WTC11 (cell line): ENCODE measurements around the gene CD80. TPM values are rescaled to one million over a fixed set of nuclear protein-coding genes. Genes with fewer than 3 reads are reported as not detected.

Experiments used
- ATAC-seq: fragments of 200-7000 bp; cut with Tn5 transposase; 2 replicates; pipeline ENCODE4 v1.10.0; 2021; ENCODE audit warnings: mild to moderate bottlenecking, moderate library complexity
- CTCF ChIA-PET: fragments of 300-600 bp; sonication (Branson Sonifier 250); formaldehyde crosslinking; loops from one replicate; lab custom pipeline; 2021; ENCODE audit warnings: antibody characterized with exemption; lab: Charles Lee
- POLR2A ChIA-PET: fragments of 350-600 bp; sonication (Branson Sonifier 250); formaldehyde crosslinking; loops from one replicate; lab custom pipeline; 2021; ENCODE audit warnings: antibody characterized with exemption; lab: Charles Lee
- DNase-seq: peaks from one replicate; pipeline ENCODE4 v3.0.0; 2021; ENCODE audit warnings: low spot score
- H3K27ac Mint-ChIP-seq: 2 replicates; pipeline ENCODE4 v1.8.0; 2021; ENCODE audit warnings: mixed read lengths
- H3K27me3 Mint-ChIP-seq: 2 replicates; pipeline ENCODE4 v1.8.0; 2021; ENCODE audit warnings: low read depth, mild to moderate bottlenecking, moderate library complexity, mixed read lengths
- H3K36me3 Mint-ChIP-seq: 2 replicates; pipeline ENCODE4 v1.8.0; 2021; ENCODE audit warnings: mixed read lengths
- H3K4me1 Mint-ChIP-seq: 2 replicates; pipeline ENCODE4 v1.8.0; 2022; ENCODE audit warnings: mixed read lengths
- H3K4me3 Mint-ChIP-seq: 2 replicates; pipeline ENCODE4 v1.8.0; 2021; ENCODE audit warnings: mild to moderate bottlenecking, moderate library complexity, mixed read lengths
- H3K9me3 Mint-ChIP-seq: 2 replicates; pipeline ENCODE4 v1.8.0; 2021; ENCODE audit warnings: mixed read lengths
- CTCF ChIP-seq: fragments of 200-600 bp; IDR thresholded peaks from 2 replicates; pipeline ENCODE4 v1.8.0; 2022; ENCODE audit warnings: antibody characterized with exemption
- ELF4 ChIP-seq: sonication (generic); formaldehyde crosslinking; IDR thresholded peaks from 2 replicates; pipeline ENCODE4 v1.8.1; 2022; ENCODE audit warnings: low read depth, mild to moderate bottlenecking, moderate library complexity, missing genetic modification reagents
- ERG ChIP-seq: fragments of 250-450 bp; sonication (Bioruptor Pico); IDR thresholded peaks from 2 replicates; pipeline ENCODE4 v1.8.0; 2021; ENCODE audit warnings: mild to moderate bottlenecking
- ETV6 ChIP-seq: sonication (generic); formaldehyde crosslinking; IDR thresholded peaks from 2 replicates; pipeline ENCODE4 v1.8.1; 2022; ENCODE audit warnings: mild to moderate bottlenecking, missing genetic modification reagents
- GABPB1 ChIP-seq: sonication (generic); formaldehyde crosslinking; IDR thresholded peaks from 2 replicates; pipeline ENCODE4 v1.8.1; 2023; ENCODE audit warnings: mild to moderate bottlenecking, missing genetic modification reagents
- GRHL2 ChIP-seq: fragments of 250-450 bp; sonication (Bioruptor Pico); IDR thresholded peaks from 2 replicates; pipeline ENCODE4 v1.8.0; 2022; ENCODE audit warnings: mild to moderate bottlenecking, moderate library complexity; ENCODE audit not compliant: insufficient replicate concordance, severe bottlenecking
- GTF2I ChIP-seq: fragments of 250-450 bp; sonication (Bioruptor Pico); conservative IDR thresholded peaks from 2 replicates; pipeline ENCODE4 v1.4.0; 2021; ENCODE audit warnings: mild to moderate bottlenecking
- HMGA2 ChIP-seq: fragments of 250-450 bp; sonication (Bioruptor Pico); IDR thresholded peaks from 2 replicates; pipeline ENCODE4 v1.4.0; 2021; ENCODE audit warnings: mild to moderate bottlenecking, moderate library complexity
- MYBL2 ChIP-seq: sonication (generic); formaldehyde crosslinking; IDR thresholded peaks from 2 replicates; pipeline ENCODE4 v1.8.1; 2023; ENCODE audit warnings: mild to moderate bottlenecking, moderate library complexity, missing genetic modification reagents
- NFYB ChIP-seq: sonication (generic); formaldehyde crosslinking; conservative IDR thresholded peaks from 2 replicates; pipeline ENCODE4 v1.8.0; 2022; ENCODE audit warnings: low read depth, missing genetic modification reagents
- NR3C1 ChIP-seq: sonication (generic); formaldehyde crosslinking; conservative IDR thresholded peaks from 2 replicates; pipeline ENCODE4 v1.8.1; 2023; ENCODE audit warnings: low read depth, mild to moderate bottlenecking, missing genetic modification reagents
- TCF7 ChIP-seq: sonication (generic); formaldehyde crosslinking; IDR thresholded peaks from 2 replicates; pipeline ENCODE4 v1.8.0; 2022; ENCODE audit warnings: mild to moderate bottlenecking, low read depth, missing genetic modification reagents, moderate library complexity
- TEAD1 ChIP-seq: sonication (generic); formaldehyde crosslinking; IDR thresholded peaks from 2 replicates; pipeline ENCODE4 v1.8.0; 2022; ENCODE audit warnings: mild to moderate bottlenecking, missing genetic modification reagents
- ZBTB21 ChIP-seq: sonication (generic); formaldehyde crosslinking; IDR thresholded peaks from 2 replicates; pipeline ENCODE4 v1.8.1; 2023; ENCODE audit warnings: mild to moderate bottlenecking, missing genetic modification reagents, borderline replicate concordance
- ZNF138 ChIP-seq: sonication (generic); formaldehyde crosslinking; conservative IDR thresholded peaks from 2 replicates; pipeline ENCODE4 v1.8.1; 2022; ENCODE audit warnings: mild to moderate bottlenecking, moderate library complexity, missing genetic modification reagents
- ZNF232 ChIP-seq: sonication (generic); formaldehyde crosslinking; IDR thresholded peaks from 2 replicates; pipeline ENCODE4 v1.8.0; 2022; ENCODE audit warnings: mild to moderate bottlenecking, missing genetic modification reagents
- ZNF396 ChIP-seq: fragments of 250-450 bp; sonication (Bioruptor Pico); IDR thresholded peaks from 2 replicates; pipeline ENCODE4 v1.8.0; 2021; ENCODE audit warnings: mild to moderate bottlenecking, moderate library complexity, borderline replicate concordance
- total RNA-seq: library from RNA; stranded (reverse); gene quantifications from 3 replicates; pipeline ENCODE4 v1.2.3, GENCODE V29; 2021
- TF ChIP-seq, protein P1 (sequence below): sonication (generic); formaldehyde crosslinking; IDR thresholded peaks from 2 replicates; pipeline ENCODE4 v1.8.0; 2022; ENCODE audit warnings: mild to moderate bottlenecking, missing genetic modification reagents
- TF ChIP-seq, protein P2 (sequence below): fragments of 250-450 bp; sonication (Bioruptor Pico); IDR thresholded peaks from 2 replicates; pipeline ENCODE4 v1.9.0; 2021; ENCODE audit warnings: mild to moderate bottlenecking
- TF ChIP-seq, protein P3 (sequence below): sonication (generic); formaldehyde crosslinking; conservative IDR thresholded peaks from 2 replicates; pipeline ENCODE4 v1.8.1; 2023; ENCODE audit warnings: mild to moderate bottlenecking, low read depth, missing genetic modification reagents, moderate library complexity
- TF ChIP-seq, protein P4 (sequence below): sonication (generic); formaldehyde crosslinking; IDR thresholded peaks from 2 replicates; pipeline ENCODE4 v1.8.0; 2023; ENCODE audit warnings: missing genetic modification reagents
- TF ChIP-seq, protein P5 (sequence below): sonication (generic); formaldehyde crosslinking; IDR thresholded peaks from 2 replicates; pipeline ENCODE4 v1.8.0; 2022; ENCODE audit warnings: mild to moderate bottlenecking, missing genetic modification reagents

CD80 gene
- total RNA-seq, 1 experiment from 2014 or later, result 0.24 TPM

DNA sequence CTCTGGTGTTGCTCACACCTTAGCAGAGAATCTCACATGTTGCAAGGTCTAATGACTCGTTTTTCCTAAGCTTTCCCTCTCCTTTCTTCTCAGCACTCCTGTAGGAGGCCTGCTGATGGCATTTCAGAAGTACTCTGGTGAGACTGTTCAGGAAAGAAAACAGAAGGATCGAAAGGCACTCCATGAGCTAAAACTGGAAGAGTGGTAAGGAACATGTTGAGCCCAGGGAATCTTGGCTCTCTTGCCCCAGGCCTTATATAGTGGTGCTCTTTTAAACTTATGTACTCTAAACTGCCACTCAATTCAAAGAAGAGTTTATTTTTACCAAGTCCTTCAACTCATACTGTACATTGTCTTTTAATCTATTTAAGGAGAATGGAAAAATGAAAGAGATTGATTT lies 42.3 kb downstream of the CD80 start (continued):
- no peak for TF ChIP-seq GRHL2 (CRISPR knock-in tag)
- TF ChIP-seq, protein P1, sequence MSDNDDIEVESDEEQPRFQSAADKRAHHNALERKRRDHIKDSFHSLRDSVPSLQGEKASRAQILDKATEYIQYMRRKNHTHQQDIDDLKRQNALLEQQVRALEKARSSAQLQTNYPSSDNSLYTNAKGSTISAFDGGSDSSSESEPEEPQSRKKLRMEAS, result no peak

- H3K4me3 Mint-ChIP-seq, result no peak overlapping the region
- ATAC-seq (no peak), DNase-seq (no peak)
- TF ChIP-seq ERG (CRISPR knock-in tag) (no peak), ZNF232 (CRISPR knock-in tag) (no peak)
- TF ChIP-seq, protein P2, sequence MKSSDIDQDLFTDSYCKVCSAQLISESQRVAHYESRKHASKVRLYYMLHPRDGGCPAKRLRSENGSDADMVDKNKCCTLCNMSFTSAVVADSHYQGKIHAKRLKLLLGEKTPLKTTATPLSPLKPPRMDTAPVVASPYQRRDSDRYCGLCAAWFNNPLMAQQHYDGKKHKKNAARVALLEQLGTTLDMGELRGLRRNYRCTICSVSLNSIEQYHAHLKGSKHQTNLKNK (CRISPR knock-in tag), result no peak
- no peak overlapping the region for H3K27ac Mint-ChIP-seq
- H3K9me3 Mint-ChIP-seq, result peaks cover 8% of the 10 kb centered on the region
- POLR2A ChIA-PET, result no interaction called here
- no peaks in the 10 kb centered on the region for H3K4me1 Mint-ChIP-seq
- H3K27me3 Mint-ChIP-seq, result no peaks in the 10 kb centered on the region
- H3K36me3 Mint-ChIP-seq, result peaks cover 58% of the 10 kb centered on the region
- CTCF ChIA-PET, result no interaction called here
Observed at GRCh38 chr3:119514637-119515036, 44.8 kb downstream of the CD80 start.

DNA sequence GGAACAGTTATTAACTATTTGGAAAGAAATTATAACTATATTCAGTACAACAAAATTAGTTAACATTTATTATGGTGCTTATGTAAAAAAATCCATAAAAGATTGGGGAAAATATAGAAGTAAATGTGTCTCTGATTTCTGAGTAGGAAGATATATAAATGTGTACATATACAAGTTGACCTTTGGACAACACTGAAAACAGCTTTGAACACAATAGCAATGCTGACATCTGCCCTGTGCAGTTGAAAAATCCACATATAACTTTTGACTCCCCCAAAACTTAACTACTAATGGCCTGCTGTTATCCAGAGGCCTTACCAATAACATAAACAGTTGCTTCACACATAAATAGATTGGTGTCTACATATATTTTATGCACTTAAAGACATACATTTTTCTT lies 48.7 kb downstream of the CD80 start:
- ChIA-PET CTCF (no interaction called here), POLR2A (no interaction called here)
- H3K4me3 Mint-ChIP-seq, result no peak overlapping the region
- H3K36me3 Mint-ChIP-seq, result peaks cover 45% of the 10 kb centered on the region
- ATAC-seq (no peak), DNase-seq (no peak)
- H3K9me3 Mint-ChIP-seq, result no peaks in the 10 kb centered on the region
- no peak overlapping the region for H3K27ac Mint-ChIP-seq
- no peaks in the 10 kb centered on the region for H3K4me1 Mint-ChIP-seq
- no peaks in the 10 kb centered on the region for H3K27me3 Mint-ChIP-seq
- TF ChIP-seq NR3C1 (CRISPR knock-in tag) (no peak), CTCF (no peak), NFYB (CRISPR knock-in tag) (no peak), ZNF138 (no peak), HMGA2 (CRISPR knock-in tag) (no peak)
- TF ChIP-seq, protein P1, result no peak
- TF ChIP-seq, protein P3, sequence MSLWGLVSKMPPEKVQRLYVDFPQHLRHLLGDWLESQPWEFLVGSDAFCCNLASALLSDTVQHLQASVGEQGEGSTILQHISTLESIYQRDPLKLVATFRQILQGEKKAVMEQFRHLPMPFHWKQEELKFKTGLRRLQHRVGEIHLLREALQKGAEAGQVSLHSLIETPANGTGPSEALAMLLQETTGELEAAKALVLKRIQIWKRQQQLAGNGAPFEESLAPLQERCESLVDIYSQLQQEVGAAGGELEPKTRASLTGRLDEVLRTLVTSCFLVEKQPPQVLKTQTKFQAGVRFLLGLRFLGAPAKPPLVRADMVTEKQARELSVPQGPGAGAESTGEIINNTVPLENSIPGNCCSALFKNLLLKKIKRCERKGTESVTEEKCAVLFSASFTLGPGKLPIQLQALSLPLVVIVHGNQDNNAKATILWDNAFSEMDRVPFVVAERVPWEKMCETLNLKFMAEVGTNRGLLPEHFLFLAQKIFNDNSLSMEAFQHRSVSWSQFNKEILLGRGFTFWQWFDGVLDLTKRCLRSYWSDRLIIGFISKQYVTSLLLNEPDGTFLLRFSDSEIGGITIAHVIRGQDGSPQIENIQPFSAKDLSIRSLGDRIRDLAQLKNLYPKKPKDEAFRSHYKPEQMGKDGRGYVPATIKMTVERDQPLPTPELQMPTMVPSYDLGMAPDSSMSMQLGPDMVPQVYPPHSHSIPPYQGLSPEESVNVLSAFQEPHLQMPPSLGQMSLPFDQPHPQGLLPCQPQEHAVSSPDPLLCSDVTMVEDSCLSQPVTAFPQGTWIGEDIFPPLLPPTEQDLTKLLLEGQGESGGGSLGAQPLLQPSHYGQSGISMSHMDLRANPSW (CRISPR knock-in tag), result no peak
- TF ChIP-seq, all 79 proteins: peak for 0

- H3K9me3 Mint-ChIP-seq, result no peaks in the 10 kb centered on the region
- ChIA-PET CTCF (interaction anchor here (0.5 kb wide), 1 partner anchor 11 kb away, joined by 3 read pairs; no protein-coding TSS in a partner anchor), POLR2A (no interaction called here)
- H3K36me3 Mint-ChIP-seq, result peaks cover 46% of the 10 kb centered on the region
- H3K27ac Mint-ChIP-seq, result no peak overlapping the region
- DNase-seq (no peak), ATAC-seq (no peak)
- no peak overlapping the region for H3K4me3 Mint-ChIP-seq
- no peaks in the 10 kb centered on the region for H3K27me3 Mint-ChIP-seq
- H3K4me1 Mint-ChIP-seq, result no peaks in the 10 kb centered on the region
- no peak for TF ChIP-seq ZNF138
- no peak for TF ChIP-seq NFYB (CRISPR knock-in tag)
- TF ChIP-seq ELF4 (CRISPR knock-in tag), result no peak
- TF ChIP-seq, protein P4, sequence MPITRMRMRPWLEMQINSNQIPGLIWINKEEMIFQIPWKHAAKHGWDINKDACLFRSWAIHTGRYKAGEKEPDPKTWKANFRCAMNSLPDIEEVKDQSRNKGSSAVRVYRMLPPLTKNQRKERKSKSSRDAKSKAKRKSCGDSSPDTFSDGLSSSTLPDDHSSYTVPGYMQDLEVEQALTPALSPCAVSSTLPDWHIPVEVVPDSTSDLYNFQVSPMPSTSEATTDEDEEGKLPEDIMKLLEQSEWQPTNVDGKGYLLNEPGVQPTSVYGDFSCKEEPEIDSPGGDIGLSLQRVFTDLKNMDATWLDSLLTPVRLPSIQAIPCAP (CRISPR knock-in tag), result no peak
- no peak for TF ChIP-seq ZNF396 (CRISPR knock-in tag)
- TF ChIP-seq GTF2I (CRISPR knock-in tag), result no peak
- TF ChIP-seq GABPB1 (CRISPR knock-in tag), result no peak
- no peak for TF ChIP-seq HMGA2 (CRISPR knock-in tag)
- TF ChIP-seq MYBL2 (CRISPR knock-in tag), result no peak
- TF ChIP-seq TEAD1 (CRISPR knock-in tag), result no peak
- TF ChIP-seq ZBTB21 (CRISPR knock-in tag), result no peak
- TF ChIP-seq, protein P5, sequence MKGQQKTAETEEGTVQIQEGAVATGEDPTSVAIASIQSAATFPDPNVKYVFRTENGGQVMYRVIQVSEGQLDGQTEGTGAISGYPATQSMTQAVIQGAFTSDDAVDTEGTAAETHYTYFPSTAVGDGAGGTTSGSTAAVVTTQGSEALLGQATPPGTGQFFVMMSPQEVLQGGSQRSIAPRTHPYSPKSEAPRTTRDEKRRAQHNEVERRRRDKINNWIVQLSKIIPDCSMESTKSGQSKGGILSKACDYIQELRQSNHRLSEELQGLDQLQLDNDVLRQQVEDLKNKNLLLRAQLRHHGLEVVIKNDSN (CRISPR knock-in tag), result no peak
- TF ChIP-seq ETV6 (CRISPR knock-in tag), result no peak
- no peak for TF ChIP-seq TCF7 (CRISPR knock-in tag)
Observed at GRCh38 chr3:119508172-119508845, 51.1 kb downstream of the CD80 start.
